ENCODE results near the gene SRRM3.

Gene SRRM3

DNA sequence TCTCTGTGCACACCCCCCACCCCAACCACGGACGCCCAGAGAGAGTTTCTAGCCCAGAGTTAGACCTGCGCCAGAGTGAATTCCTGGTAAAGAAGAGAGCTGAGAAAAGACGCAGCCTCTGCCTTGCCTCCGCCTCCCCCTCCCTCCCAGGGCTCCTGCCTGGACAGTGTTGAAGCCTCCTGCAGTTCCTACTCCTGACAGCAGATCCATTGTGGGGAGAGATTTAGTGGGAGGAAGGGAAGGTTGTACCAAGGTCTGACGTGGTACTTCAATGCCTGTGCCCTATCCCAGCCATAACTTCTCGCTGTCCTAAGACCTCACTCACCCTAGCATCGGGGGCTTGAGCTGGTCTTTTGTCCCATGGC lies 952 bp downstream of the SRRM3 start:
- no peak overlapping the region for H3K27ac ChIP-seq
- no peaks in the 10 kb centered on the region for H3K36me3 ChIP-seq (ENCODE audit: insufficient read depth)
- no peaks in the 10 kb centered on the region for H3K79me2 ChIP-seq (ENCODE audit: insufficient read depth, low read depth)
- TF ChIP-seq, protein P1, sequence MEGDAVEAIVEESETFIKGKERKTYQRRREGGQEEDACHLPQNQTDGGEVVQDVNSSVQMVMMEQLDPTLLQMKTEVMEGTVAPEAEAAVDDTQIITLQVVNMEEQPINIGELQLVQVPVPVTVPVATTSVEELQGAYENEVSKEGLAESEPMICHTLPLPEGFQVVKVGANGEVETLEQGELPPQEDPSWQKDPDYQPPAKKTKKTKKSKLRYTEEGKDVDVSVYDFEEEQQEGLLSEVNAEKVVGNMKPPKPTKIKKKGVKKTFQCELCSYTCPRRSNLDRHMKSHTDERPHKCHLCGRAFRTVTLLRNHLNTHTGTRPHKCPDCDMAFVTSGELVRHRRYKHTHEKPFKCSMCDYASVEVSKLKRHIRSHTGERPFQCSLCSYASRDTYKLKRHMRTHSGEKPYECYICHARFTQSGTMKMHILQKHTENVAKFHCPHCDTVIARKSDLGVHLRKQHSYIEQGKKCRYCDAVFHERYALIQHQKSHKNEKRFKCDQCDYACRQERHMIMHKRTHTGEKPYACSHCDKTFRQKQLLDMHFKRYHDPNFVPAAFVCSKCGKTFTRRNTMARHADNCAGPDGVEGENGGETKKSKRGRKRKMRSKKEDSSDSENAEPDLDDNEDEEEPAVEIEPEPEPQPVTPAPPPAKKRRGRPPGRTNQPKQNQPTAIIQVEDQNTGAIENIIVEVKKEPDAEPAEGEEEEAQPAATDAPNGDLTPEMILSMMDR (conservative IDR thresholded peaks at IDR 0.05; ENCODE audit: low read depth, low read length), result no peak
- no peak overlapping the region for H3K9ac ChIP-seq
- no peaks in the 10 kb centered on the region for H4K20me1 ChIP-seq (ENCODE audit: insufficient read depth)
- no peak overlapping the region for H3K4me2 ChIP-seq
- H3K4me3 ChIP-seq (IDR thresholded peaks at IDR 0.05; ENCODE audit: insufficient read depth, low read depth, low read length), result no peak overlapping the region
- H3K4me1 ChIP-seq (ENCODE audit: low read depth, poor library complexity, severe bottlenecking), result peaks cover 4% of the 10 kb centered on the region
- peaks cover 60% of the 10 kb centered on the region for H3K27me3 ChIP-seq (ENCODE audit: insufficient read depth, low read depth)
- H2AFZ ChIP-seq (ENCODE audit: low read depth), result no peak overlapping the region

DNA sequence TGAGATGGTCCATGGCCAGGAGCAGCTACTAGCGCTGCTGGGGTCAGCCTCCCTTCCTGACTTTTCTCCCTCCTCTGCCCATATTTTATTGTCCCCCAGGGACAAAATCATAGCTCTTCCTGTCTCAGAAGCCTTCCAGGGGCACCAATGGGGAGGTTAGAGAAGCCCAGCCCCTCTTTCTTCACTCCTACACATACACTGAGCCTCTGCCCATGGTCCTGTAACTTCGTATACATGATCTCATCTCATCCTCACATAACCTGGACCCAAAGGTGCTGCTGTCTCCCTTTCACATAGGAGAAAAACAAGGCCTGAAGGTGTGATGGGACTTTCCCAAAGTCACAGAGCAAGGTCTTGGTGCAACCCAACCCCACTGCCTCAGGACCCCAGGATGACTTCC lies 2.5 kb downstream of the SRRM3 start:
- no peaks in the 10 kb centered on the region for H3K79me2 ChIP-seq (ENCODE audit: insufficient read depth, low read depth)
- H4K20me1 ChIP-seq (ENCODE audit: insufficient read depth), result no peaks in the 10 kb centered on the region

DNA sequence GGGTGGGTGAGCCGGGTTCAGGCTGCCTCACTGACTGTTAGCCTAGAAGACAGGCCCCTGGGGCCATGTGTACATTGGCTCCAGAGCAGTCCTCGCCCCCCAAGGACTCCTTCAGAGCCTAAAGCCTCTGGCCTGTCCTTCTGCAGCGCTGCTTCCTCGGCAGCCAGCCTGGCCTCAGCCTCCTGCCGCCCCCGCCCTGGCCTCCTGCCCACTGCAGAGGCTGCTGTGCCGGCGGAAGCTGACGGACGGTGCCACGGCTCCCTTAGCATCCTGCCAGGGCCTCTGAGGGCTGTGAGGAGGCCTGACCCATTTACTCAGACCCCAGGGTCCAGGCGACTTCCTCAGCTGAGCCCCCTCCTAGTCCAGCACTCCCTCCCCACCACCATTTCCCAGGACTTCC lies 4.9 kb downstream of the SRRM3 start:
- H3K79me2 ChIP-seq (ENCODE audit: insufficient read depth, low read depth), result no peaks in the 10 kb centered on the region

More for the DNA sequence above, 2.5 kb downstream of the SRRM3 start:
- no peak overlapping the region for H3K27ac ChIP-seq
- H2AFZ ChIP-seq (ENCODE audit: low read depth), result no peak overlapping the region
- no peak overlapping the region for H3K4me3 ChIP-seq (IDR thresholded peaks at IDR 0.05; ENCODE audit: insufficient read depth, low read depth, low read length)
- H3K4me2 ChIP-seq, result no peak overlapping the region
- H3K27me3 ChIP-seq (ENCODE audit: insufficient read depth, low read depth), result peaks cover 75% of the 10 kb centered on the region
- H3K36me3 ChIP-seq (ENCODE audit: insufficient read depth), result no peaks in the 10 kb centered on the region
- TF ChIP-seq, protein P1 (conservative IDR thresholded peaks at IDR 0.05; ENCODE audit: low read depth, low read length), result no peak
- peaks cover 4% of the 10 kb centered on the region for H3K4me1 ChIP-seq (ENCODE audit: low read depth, poor library complexity, severe bottlenecking)
- H3K9ac ChIP-seq, result no peak overlapping the region

DNA sequence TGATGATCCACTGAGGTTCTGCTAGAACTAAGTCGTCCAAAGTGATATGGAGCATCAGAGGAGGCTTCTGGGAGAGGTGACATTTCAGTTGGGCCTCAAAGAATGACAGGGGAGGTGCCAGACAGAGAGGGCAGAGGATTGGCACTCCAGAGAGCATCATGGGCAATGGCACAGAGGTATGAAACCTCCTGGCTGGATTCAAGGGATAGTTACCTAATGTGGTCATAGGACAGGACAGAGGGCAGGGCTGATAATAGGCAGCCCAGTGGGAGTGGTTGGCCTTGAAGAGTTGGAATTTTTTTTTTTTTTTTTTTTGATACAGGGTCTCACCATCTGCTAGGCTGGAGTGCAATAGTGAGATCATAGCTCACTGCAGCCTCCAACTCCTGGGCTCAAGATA lies 7.6 kb downstream of the SRRM3 start:
- no peak overlapping the region for H3K9ac ChIP-seq
- H3K79me2 ChIP-seq (ENCODE audit: insufficient read depth, low read depth), result no peaks in the 10 kb centered on the region
- no peak overlapping the region for H3K27ac ChIP-seq
- H3K4me1 ChIP-seq (ENCODE audit: low read depth, poor library complexity, severe bottlenecking), result no peaks in the 10 kb centered on the region
- no peak overlapping the region for H2AFZ ChIP-seq (ENCODE audit: low read depth)
- TF ChIP-seq, protein P1 (conservative IDR thresholded peaks at IDR 0.05; ENCODE audit: low read depth, low read length), result no peak
- H3K36me3 ChIP-seq (ENCODE audit: insufficient read depth), result no peaks in the 10 kb centered on the region
- H3K4me3 ChIP-seq (IDR thresholded peaks at IDR 0.05; ENCODE audit: insufficient read depth, low read depth, low read length), result no peak overlapping the region
- peaks cover 86% of the 10 kb centered on the region for H3K27me3 ChIP-seq (ENCODE audit: insufficient read depth, low read depth)
- no peak overlapping the region for H3K4me2 ChIP-seq
- H4K20me1 ChIP-seq (ENCODE audit: insufficient read depth), result no peaks in the 10 kb centered on the region

More for the DNA sequence above, 4.9 kb downstream of the SRRM3 start:
- H3K4me2 ChIP-seq, result no peak overlapping the region
- H3K27ac ChIP-seq, result no peak overlapping the region
- no peak overlapping the region for H3K4me3 ChIP-seq (IDR thresholded peaks at IDR 0.05; ENCODE audit: insufficient read depth, low read depth, low read length)
- no peaks in the 10 kb centered on the region for H3K4me1 ChIP-seq (ENCODE audit: low read depth, poor library complexity, severe bottlenecking)
- H3K27me3 ChIP-seq (ENCODE audit: insufficient read depth, low read depth), result peaks cover 95% of the 10 kb centered on the region
- no peaks in the 10 kb centered on the region for H3K36me3 ChIP-seq (ENCODE audit: insufficient read depth)
- H4K20me1 ChIP-seq (ENCODE audit: insufficient read depth), result no peaks in the 10 kb centered on the region
- no peak overlapping the region for H3K9ac ChIP-seq
- H2AFZ ChIP-seq (ENCODE audit: low read depth), result no peak overlapping the region
- TF ChIP-seq, protein P1 (conservative IDR thresholded peaks at IDR 0.05; ENCODE audit: low read depth, low read length), result no peak
